HG02678 (cell line): Measurements from ENCODE around the gene ADSS2.
"Not testable (repeated sequence)": the region's sequence is repeated elsewhere in the genome, so short reads cannot be mapped to it uniquely, and the experiment has no call there.

Source experiments
- ATAC-seq: cut with Tn5 transposase; IDR thresholded peaks from one replicate; pipeline ENCODE4 v1.9.1; 2021; ENCODE audit warnings: mild to moderate bottlenecking, moderate library complexity; ENCODE audit not compliant: unreplicated experiment

The ADSS2 gene

DNA sequence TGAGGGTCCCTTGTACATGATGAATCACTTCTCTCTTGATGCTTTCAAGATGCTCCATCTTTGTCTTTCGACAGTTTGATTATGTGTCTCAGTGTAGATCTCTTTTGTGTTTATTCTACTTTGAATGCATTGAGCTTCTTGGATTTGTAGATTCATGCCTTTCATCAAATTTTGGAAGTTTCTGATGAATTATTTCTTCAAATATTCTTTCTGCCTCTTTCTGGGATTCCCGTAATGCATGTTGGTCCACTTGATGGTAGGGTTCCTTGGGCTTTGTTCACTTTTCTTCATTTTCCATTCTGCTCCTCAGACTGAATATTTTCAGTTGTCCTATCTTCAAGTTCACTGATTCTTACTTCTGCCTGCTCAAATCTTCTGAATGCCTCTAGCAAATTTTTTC, 50.7 kb downstream of the ADSS2 start:
- ATAC-seq: no peak

DNA sequence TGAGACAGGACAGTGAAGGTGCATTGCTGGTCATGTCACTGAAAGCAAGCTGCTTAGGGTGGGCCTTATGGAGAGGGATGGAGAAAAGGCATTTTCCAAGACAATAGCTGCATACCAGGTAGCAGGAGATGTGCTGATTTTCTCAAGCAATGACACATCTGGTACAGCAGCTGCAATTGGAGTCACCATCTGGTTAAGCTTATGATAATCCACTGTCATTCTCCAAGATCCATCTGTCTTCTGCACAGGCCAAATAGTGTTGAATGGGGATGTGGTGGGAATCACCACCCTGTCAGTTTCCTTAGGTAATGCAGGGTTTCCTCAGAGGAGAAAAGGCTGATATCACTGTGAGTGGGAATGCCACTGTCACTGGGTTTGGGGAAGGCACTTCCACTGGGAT, 54.6 kb downstream of the ADSS2 start:
- ATAC-seq: no peak

DNA sequence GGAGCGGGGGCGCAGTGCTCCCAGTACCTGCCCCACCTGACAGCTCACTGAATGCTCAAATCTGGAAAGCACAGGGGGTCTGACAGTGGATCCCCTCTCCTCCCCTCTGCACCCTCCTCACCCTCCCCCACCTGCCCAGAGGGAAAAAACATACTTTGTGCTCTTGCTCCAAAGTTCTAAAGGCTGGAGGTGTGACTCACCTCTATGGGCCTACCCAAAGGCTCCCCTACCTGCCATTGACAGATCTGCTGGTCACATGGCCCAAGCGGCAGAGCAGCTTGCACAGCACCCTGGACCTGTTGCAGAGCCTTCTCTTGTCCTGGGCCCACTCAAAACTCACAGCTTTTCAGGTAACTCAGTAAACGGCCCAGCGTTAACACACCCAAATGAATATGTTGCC, 55.7 kb downstream of the ADSS2 start:
- no peak for ATAC-seq

DNA sequence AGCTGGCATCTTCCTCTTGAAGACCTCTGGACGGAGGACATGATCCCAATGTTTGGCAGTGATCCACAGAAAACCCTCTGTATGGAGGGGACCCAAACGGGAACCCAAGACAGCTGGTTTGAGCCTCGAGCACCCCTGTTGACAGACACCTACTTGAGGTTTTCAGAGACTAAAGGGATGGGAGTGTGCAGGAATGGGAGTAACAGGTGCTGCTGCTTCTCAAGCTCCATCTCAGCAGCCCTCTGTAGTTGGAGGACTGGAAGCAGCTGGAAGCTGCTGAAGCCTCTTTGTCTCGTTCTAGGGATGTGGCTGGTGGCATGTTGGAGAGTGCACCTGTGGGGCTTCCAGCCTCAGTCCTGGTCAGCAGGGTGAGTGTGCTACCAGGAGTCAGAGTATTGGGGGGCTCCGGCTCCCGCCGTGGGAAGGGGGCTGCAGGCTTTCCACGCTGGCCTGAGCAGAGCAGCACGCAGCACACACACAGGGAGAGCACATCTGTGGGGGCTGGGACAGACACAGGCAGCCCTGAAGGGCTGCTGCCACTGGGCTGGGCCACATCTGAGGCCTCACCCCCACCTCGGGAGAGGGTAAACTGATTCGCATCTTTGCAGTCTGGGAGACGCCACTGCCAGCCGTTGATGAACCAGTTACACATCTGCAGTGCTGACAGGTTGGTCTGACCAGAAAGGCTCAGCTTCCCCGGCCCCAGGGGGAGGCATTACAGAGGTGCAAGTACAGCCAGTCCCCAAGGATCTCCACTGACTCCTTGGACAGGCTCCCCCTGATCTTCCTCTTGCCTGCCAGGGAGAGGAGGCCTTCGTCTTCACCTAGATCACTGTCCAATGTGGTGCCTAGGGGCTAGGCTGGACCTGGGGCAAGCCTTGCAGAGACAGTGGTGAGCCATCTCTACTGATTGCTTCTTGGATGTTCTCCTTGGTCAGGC, 56.6 kb downstream of the ADSS2 start:
- no peak for ATAC-seq

DNA sequence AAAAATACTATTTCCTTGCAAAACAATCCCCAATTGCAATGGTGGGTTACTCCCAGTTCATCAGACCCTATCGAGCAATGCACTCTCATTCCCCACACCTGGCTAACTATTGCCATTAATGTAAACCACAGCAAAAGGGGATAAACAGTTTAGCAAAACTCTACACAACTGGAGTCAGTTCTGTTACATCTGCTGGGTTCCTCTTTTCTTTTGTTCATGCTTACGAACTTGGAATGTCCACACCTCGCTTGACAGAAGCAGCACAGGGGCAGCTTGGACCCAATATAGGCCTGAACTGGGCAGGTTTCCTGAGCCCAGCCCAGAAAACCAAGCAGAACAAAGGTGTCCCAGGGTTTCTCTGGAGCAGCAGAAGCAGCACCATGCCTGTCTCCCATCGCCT, 57.4 kb downstream of the ADSS2 start:
- ATAC-seq: no peak

DNA sequence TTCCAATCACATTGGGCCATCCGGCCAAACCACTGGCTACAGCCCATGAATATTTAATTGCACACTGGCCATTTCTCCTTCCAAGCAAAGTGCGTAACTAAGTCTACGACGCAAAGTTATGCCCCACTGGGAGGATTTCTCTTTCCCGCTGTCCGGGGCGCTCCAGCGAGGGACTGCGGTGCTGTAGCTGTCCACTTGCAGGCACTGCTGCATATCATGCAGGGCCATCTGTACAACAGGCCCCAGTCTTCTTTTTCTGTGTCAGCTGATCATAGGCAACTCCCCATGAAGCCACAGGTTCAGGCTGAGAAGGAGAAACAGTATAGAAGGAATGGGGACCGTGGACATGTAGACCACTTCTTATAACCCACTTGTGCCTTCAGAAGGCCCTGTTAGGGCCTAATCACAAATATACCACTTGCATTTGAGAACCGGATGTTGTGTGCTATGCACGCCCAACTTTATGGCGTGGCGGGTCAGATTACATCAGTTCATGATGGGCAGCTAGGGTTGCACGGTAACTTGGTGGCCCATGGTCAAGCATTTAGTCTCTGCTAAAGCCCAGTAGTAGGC, 58.0 kb downstream of the ADSS2 start:
- ATAC-seq: no peak

DNA sequence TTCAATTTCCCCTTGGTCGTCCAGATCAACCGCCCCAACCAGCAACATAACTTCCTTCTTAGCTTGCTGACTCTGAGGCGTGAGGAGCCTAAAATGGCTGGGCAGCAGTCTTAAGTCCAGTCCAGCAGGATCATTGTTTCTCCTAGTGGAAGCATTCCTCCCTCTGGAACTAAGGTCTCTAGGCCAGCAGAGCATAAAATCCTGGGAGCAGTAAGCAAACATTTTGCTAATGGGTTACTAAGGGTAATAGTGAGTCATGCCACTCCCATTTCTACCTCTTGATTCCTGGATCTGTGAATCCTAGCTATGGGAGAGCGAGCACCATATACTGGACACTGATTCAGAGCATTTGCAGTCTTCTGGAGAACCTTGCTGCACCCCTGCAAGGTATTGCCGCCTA, 59.9 kb downstream of the ADSS2 start:
- ATAC-seq: no peak

DNA sequence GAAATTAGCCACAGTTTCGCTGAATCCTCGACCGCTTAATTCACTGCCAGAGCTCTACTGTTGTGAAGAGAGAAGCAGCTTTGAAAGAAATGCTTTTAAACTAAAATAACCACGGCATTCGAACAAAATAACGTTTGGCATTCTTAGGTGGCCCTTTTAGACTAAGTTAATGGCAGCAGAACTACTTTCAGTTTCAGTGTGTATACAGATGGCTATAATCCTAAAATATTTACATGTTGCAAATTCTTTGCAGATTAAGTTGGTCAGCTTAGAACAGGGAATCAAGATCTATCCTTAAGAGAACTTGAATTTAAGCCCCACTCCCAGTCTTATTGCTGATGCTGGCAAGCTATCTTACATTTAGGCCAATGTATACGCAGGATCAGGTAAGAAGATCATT, 62.7 kb downstream of the ADSS2 start:
- ATAC-seq: no peak

DNA sequence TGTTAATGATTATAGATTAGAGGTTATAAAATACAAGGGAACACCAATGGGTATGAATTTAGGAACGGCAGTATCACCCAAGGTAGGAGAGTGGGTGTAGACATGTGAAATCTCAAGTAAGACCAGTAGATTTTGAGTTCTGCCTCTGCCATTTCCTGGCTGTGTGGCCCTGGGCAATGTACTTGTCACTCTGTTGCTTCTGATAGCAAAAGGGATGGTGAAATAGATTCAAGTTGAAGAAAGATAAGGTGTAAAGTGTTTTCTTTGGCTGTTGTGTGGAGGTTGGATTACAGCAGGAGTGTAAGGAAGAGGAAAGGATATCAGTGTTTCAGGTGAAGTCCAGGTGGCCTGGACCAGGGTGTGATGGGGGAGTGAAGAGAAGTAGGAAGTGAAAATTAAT, 64.3 kb downstream of the ADSS2 start:
- no peak for ATAC-seq

DNA sequence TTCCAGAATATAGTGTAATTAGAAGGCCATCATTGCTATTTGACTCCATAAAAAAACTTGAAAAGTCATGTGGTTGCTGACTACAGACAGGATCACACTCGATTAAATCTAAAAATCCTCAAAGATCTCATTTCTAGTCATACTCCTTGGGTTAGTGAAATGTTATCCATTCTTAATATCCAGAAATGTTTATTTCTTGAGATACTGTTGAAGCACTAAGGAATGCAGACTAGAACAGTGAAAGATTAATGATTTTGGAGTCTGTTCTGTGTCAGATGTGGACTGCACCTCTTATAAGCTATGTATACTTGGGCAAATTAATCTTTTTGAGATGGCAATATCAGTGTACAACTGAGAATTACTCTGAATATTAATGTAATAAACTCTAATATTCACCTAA, 65.1 kb downstream of the ADSS2 start:
- no peak for ATAC-seq

DNA sequence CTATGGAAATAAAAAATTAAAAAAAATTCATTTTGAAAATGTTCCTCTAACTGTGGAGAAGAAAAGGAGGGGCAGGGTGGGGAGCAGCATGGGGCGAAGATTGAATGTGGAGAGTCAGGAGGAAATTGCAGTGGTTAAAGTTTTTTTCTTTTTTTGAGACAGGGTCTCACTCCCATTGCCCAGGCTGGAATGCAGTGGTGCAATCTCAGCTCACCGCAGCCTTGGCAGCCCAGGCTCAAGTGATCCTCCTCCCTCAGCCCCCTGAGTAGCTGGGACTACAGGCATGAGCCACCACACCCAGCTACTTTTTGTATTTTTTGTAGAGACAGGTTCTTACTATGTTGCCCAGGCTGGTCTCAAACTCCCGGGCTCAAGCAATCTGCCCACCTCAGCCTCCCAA, 67.6 kb downstream of the ADSS2 start:
- no peak for ATAC-seq

DNA sequence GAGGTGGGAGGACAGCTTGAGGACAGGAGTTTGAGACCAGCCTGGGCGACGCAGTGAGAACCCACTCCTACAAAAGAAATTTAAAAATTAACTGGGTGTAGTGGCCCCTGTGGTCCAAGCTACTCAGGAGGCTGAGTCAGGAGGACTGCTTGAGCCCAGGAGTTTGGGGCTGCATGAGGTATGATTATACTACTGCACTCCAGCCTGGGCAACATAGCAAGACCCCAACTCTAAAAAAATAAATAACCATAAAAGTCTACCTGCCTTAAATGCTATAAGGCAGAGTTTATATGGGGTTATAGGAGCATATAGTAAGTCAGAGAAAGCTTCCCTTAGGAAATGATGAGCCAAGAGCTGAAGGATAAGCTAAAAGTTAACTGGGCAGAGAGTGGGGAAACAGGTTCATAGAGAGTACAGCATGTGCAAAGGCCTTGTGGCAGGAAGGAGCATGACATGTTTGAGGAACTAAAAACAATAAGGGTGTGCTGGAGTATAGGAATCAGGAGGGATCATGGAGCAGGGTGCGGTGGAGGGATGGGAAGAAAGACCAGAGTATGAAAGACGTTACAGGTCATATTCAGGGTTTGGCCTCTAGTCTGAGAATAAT, 68.3 kb downstream of the ADSS2 start:
- no peak for ATAC-seq

DNA sequence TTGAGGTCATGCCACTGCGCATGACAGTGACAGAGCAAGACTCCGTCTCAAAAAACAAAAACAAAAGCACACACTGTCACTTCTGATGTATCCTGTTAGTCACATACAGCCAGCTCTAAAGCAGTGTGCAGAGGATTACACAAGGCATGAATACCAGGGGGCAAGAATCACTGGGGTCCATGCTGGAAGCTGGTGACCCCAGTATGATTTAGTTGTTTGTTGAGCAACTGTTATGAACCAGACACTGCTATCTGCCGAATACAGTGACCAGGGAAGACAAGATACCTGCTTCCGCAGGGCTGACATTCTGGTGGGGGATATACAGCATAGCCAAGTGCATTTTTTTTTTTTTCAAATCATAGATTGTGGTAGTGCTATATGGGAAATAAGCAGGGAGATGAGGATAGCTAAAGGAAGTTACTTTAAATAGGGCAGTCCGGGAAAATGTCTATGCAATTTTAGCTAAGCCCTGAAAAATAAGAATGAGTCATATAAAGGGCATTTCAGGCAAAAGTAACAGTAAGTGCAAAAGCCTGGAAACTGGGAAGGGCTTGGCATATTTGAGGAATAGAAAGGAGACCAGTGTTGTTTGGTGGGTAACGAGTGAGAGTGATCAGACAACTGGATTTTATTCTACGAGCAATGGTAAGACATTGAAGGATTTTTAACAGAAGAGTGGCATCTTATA, 69.7 kb downstream of the ADSS2 start:
- ATAC-seq: no peak

DNA sequence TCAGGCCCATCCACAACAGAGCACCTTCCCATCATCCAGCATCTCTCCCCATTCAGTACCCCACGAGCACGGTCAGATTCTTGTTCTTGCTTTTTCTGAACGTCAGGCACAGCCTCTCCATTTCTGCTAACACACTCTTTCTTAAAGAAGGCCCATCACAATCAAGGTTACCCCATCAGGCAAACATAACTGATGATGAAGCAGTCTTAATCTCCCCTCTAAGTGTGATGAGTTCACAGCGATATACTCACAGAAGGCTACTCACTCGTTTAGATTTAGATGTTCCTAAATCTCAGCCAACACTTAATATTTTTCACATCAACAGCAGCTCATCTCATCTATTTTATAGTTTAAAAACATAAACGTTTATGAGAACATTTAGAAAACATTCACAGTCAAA, 75.6 kb downstream of the ADSS2 start:
- ATAC-seq: no peak

DNA sequence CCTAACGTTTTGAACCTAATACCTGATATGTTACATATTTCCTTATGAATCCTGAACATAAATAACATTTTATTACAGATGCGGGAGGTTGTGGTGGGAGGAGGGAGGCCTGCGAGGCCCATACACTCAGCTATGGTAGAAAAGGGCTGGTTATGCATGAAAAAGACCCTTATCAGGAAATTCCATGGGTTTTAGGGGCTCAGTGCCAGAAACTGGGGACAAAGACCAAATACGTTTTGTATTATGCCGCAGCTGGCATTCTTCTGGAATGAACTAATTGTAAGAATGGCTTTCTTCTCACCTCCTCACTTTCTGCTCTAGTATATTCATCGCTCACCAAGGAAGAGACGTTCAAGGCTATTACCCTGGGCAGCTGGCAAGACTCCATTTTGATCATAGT, 76.7 kb downstream of the ADSS2 start:
- ATAC-seq: no peak

DNA sequence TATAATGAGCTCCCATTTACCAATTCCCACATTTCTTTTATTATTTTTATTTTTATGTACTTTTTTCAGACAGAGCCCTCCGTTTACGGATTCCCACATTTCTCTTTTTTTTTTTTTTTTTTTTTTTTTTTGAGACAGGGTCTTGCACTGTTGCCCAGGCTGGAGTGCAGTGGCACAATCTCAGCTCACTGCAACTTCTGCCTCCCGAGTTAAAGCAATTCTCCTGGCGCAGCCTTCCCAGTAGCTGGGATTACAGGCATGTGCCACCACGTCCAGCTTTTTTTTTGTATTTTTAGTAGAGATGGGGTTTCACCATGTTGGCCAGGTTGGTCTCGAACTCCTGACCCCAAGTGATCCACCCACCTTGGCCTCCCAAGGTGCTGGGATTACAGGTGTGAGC, 77.2 kb downstream of the ADSS2 start:
- ATAC-seq: not testable (repeated sequence)

DNA sequence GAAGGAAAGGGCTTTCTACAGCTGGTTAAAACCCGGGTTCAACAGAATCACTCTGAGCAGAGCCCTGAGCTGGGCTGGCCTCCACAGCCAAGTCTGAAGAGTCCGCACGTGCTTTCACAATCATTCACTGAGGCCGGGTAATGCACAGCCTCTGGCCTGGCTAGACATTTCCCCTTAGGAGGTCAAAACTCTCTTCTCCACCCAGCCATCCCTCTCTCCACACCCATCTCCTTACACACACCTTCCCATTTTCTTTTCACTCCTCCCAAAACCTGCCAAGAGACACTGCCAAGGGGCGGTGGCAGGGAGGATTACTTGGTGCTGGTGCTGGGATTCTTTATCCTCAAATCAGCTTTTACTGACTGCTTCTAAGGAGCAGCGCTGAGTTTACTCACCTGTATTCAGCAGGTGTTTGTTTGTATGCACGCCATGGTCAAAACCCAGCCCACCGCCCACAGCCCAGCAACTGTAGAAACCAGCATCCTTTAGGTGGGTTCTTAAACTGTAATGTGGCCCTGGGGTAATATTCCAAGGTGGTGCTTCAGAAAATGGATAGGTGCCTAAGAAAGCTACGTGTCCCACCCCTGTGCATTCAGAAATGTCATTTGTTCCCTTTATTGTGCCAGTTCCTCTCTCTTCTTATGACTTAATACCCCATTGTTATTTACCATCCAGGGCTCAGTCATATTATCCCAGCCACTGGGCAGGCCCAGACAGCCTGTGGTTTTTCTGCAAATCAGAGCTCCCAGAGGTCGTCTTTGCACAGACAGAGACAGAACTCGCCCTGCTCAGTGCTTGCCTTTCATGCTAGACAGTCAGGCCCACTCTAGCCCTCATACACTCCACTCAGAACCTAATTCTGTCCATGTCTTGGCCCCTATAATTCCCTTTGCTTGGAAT, 80.2 kb downstream of the ADSS2 start:
- ATAC-seq: no peak

DNA sequence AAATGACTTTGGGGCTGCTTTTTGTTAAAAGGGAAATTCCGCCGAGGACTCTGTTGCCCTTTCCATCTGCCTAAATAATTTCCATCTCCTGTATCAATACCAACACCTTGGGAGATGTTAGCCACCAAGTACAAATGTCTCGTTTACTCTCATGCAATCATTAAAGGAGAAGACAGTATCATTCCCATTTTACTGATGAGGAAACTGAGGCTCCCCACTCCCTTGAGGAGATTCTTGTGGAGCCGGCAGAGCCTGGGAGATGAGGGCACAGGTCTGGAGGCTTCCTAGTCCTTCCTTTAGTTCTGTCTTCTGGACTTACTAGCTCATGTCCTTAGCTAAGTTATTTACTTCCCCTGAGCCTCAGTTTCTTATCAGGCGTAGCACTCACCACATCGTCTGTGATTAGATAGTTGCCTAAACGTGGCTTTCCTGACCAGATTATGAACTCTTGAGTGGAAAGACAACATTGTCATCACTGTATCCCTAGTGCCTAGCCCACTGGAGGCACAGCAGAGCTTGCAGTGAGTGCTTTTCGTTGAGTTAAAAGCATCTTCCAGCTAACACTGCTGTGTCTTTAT, 81.6 kb downstream of the ADSS2 start:
- ATAC-seq: no peak

DNA sequence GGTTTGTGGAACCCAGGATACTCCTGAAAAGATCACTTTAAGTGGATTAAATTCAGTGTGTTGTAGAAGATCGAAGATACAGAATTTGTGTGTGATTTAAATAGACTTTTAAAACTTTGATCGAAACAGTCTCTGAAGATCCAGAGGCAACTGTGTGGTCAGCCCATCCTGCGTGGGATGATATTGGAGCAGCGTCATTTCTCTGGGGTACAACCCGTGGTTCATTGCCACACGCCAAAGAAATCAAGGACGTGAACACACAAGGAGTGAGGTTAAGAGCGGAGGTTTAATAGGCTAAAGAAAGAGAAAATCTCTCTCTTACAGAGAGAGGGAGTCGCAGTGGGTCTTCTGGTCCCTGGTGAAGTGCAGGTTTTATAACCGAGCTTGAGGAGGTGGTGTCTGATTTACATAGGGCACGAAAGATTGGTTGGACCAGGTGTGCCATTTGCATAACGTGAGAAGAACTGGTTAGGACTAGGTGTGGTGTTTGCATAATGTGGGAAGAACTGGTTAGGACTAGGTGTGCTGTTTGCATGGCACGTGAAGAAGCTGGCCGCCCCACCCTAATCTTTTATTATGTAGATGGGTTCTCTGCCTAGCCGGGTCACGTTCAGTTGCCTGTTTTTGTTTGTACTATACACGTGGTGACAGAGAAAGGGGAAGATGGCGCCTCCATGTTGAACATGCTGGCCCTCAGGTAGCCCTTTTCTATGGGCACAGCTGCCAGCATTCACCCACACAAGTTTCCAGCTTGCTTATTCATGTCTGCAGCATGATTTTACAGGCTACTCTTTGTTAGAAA, 82.3 kb downstream of the ADSS2 start:
- no peak for ATAC-seq
